ENCODE measurements around the gene DNAJA4. TPM values are rescaled to one million over a fixed set of nuclear protein-coding genes. Genes with fewer than 3 reads are reported as not detected.

DNAJA4 gene
- total and polyA plus RNA-seq, 10 donors = 6.0 to 51.7 (median 14.8) TPM

DNA sequence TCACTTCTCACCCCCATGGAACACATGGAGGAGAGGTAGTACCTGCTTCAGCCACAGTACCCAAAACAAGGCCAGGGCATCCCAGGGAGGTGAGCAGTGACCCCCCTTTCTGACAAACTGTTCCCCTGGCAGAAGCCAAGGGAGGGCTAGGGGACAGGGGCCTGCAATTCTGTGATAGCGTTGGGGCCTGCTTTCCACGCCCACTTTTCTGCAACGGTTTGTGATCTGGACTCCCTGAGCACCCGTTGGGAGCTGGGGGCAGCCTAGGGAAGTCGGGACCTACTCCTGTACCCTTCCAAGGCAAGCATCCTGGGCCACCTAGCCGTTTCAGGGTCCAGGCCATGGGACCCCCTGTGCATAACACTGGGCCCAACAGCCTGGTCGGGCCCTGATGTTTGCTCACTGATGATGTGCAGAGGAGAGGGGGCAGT lies 996 bp upstream of the DNAJA4 start:
- TF ChIP-seq POLR2A (IDR thresholded peaks at IDR 0.05) (no peak), POLR2AphosphoS5 (IDR thresholded peaks at IDR 0.05) (no peak), CTCF (IDR thresholded peaks at IDR 0.05 in 8 of 11, conservative IDR thresholded peaks at IDR 0.05 in 3 of 11) (no peak)
- DNase-seq = no peak
- intact Hi-C loops (cut with DNase I; ENCODE audit: low total_unique reads) = no loop called here

GRCh38 chr15:78263907-78264303 lies 457 bp upstream of the DNAJA4 start:
- intact Hi-C loops (cut with DNase I; ENCODE audit: low total_unique reads) = no loop called here
- TF ChIP-seq CTCF (IDR thresholded peaks at IDR 0.05 in 8 of 11, conservative IDR thresholded peaks at IDR 0.05 in 3 of 11) = no peak
- TF ChIP-seq POLR2AphosphoS5 (IDR thresholded peaks at IDR 0.05) = no peak
- Histone ChIP-seq H3K36me3 (no peaks in the 10 kb centered on the region), H3K9me3 (no peaks in the 10 kb centered on the region), H3K27me3 (replicated peaks in 1 of 7) (no peaks in the 10 kb centered on the region), H3K4me1 (peaks cover 9 to 39% (median 26%) of the 10 kb centered on the region in 6 donors), H3K27ac (peak overlapping the region in 7 of 8 donors; percentile 65 to 87 (median 81)), H3K4me3 (peak overlapping the region; percentile 30 to 80 (median 56))
- no peak for DNase-seq
- 80 to 96% (median 85%) methylated on average over 1 to 23 of the region's 23 CpGs for WGBS, 5 donors

More for the DNA sequence above, 996 bp upstream of the DNAJA4 start:
- no peaks in the 10 kb centered on the region for H3K27me3 ChIP-seq (replicated peaks in 1 of 7)
- peaks cover 9 to 39% (median 26%) of the 10 kb centered on the region in 6 donors for H3K4me1 ChIP-seq
- no peaks in the 10 kb centered on the region for H3K9me3 ChIP-seq
- no peak overlapping the region for H3K27ac ChIP-seq
- H3K4me3 ChIP-seq = peak overlapping the region in 1 of 8 donors; percentile 56
- H3K36me3 ChIP-seq = no peaks in the 10 kb centered on the region
- WGBS, 5 donors = 85 to 98% (median 92%) methylated on average over 5 to 7 of the region's 7 CpGs

GRCh38 chr15:78265137-78265460 lies 737 bp downstream of the DNAJA4 start:
- TF ChIP-seq CTCF (IDR thresholded peaks at IDR 0.05 in 8 of 11, conservative IDR thresholded peaks at IDR 0.05 in 3 of 11) = peak in 1 of 11 experiments; percentile 4
- no peak for TF ChIP-seq POLR2A (IDR thresholded peaks at IDR 0.05)
- DNase-seq = no peak
- H3K4me1 ChIP-seq = peaks cover 9 to 39% (median 26%) of the 10 kb centered on the region in 6 donors
- peaks cover 0 to 3% (median 0%) of the 10 kb centered on the region in 6 donors for H3K36me3 ChIP-seq
- H3K9me3 ChIP-seq = no peaks in the 10 kb centered on the region
- H3K27ac ChIP-seq = peak overlapping the region in 6 of 8 donors; percentile 65 to 87 (median 82)
- WGBS, 5 donors = 47 to 60% (median 57%) methylated on average over 12 of the region's 12 CpGs
- intact Hi-C loops (cut with DNase I; ENCODE audit: low total_unique reads) = no loop called here
- peak overlapping the region; percentile 52 to 80 (median 58) for H3K4me3 ChIP-seq
- H3K27me3 ChIP-seq (replicated peaks in 1 of 7) = no peaks in the 10 kb centered on the region

- WGBS, 5 donors = 69 to 76% (median 72%) methylated on average over 9 of the region's 9 CpGs
- H3K4me3 ChIP-seq = peak overlapping the region in 2 of 8 donors; percentile 63 to 80
- H3K4me1 ChIP-seq = peaks cover 9 to 39% (median 26%) of the 10 kb centered on the region in 6 donors
- H3K27ac ChIP-seq = peak overlapping the region in 1 of 8 donors; percentile 1
- H3K9me3 ChIP-seq = no peaks in the 10 kb centered on the region
- intact Hi-C loops (cut with DNase I; ENCODE audit: low total_unique reads) = no loop called here
- TF ChIP-seq POLR2A (IDR thresholded peaks at IDR 0.05) = no peak
- no peak for TF ChIP-seq CTCF (IDR thresholded peaks at IDR 0.05 in 8 of 11, conservative IDR thresholded peaks at IDR 0.05 in 3 of 11)
- no peak for TF ChIP-seq POLR2AphosphoS5 (IDR thresholded peaks at IDR 0.05)
- no peaks in the 10 kb centered on the region for H3K27me3 ChIP-seq (replicated peaks in 1 of 7)
- peaks cover 0 to 10% (median under 1%) of the 10 kb centered on the region in 6 donors for H3K36me3 ChIP-seq
- DNase-seq = no peak
These were observed 1.4 kb downstream of the DNAJA4 start for GRCh38 chr15:78265752-78266224.
